ENCODE results near the gene IFT57. TPM values are rescaled to one million over a fixed set of nuclear protein-coding genes. Genes with fewer than 3 reads are reported as not detected.

IFT57 gene
- polyA plus RNA-seq, 1 donor (not counting 4 experiments of a cell fraction or from before 2014, with no cell fraction given), result 47.6 TPM

DNA sequence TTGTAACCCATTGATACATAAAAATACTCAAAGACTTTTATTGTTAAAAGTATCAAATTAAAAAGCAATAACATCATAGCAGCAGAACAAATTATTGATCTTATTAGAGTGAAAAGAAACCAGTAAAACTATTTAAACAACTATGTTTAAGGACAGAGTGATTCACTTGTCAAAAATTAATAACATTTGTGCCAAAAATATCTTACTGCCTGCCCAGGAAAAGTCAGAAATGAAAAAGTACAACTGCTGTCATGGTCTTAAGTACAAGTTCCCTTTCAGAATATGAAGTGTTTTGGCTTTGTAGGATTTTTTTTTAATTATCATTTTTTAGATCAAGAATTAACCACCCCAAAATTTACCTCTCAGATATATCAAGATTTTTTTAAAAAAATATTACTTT, 3.4 kb downstream of the IFT57 start:
- dilution Hi-C loops (cut with MboI; ENCODE audit: extremely low pct_ligation_motif_present, low sequenced_read_pairs), result no loop called here

DNA sequence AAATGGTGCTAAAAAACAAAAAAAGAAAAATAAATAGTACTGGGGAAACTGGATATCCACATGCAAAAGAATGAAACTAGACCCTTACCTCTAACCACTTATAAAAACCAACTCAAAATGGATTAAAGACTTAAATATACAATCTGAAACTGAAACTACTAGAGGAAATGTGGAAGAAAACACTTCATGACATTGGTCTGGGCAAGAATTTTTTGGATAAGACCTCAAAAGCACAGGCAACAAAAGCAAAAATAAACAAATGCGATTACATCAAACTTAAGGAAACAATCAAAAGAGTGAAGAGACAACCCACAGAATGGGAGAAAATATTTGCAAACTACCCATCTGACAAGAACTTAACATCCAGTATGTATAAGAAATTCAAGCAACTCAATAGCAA, 6.4 kb downstream of the IFT57 start:
- Histone ChIP-seq H3K27ac (ENCODE audit: control insufficient read depth, insufficient read depth, low read length) (no peak overlapping the region), H3K79me2 (ENCODE audit: control insufficient read depth, insufficient read depth, low read length) (peaks cover 2% of the 10 kb centered on the region), H2AFZ (ENCODE audit: control insufficient read depth, low read length) (no peak overlapping the region), H3K4me1 (ENCODE audit: control insufficient read depth, extremely low read depth, insufficient read depth, low read length) (peaks cover 16% of the 10 kb centered on the region), H3K4me2 (ENCODE audit: control insufficient read depth, extremely low read depth, insufficient read depth, low read depth, low read length) (no peak overlapping the region), H3K36me3 (ENCODE audit: control insufficient read depth in 2 of 2, extremely low read depth in 1 of 2, insufficient read depth in 2 of 2, low read length in 2 of 2) (no peaks in the 10 kb centered on the region), H3K27me3 (ENCODE audit: control insufficient read depth, extremely low read depth, insufficient read depth, low read length) (no peaks in the 10 kb centered on the region), H3K9me3 (ENCODE audit: control insufficient read depth, low read depth, low read length) (no peaks in the 10 kb centered on the region), H3K9me1 (ENCODE audit: control insufficient read depth, extremely low read depth, insufficient read depth, low read length) (no peaks in the 10 kb centered on the region), H4K20me1 (ENCODE audit: control insufficient read depth, extremely low read depth, insufficient read depth, low read length) (no peaks in the 10 kb centered on the region), H3K4me3 (ENCODE audit: control insufficient read depth in 2 of 3, extremely low read depth in 1 of 3, insufficient read depth in 2 of 3, low read depth in 1 of 3, low read length in 3 of 3) (no peak overlapping the region), H3K9ac (ENCODE audit: control insufficient read depth, extremely low read depth, insufficient read depth, low read length) (no peak overlapping the region)
- no peak for FAIRE-seq
- dilution Hi-C loops (cut with MboI; ENCODE audit: extremely low pct_ligation_motif_present, low sequenced_read_pairs), result no loop called here
- no peak for TF ChIP-seq EZH2 (IDR thresholded peaks at IDR 0.05; ENCODE audit: low read length)
- TF ChIP-seq, protein P1, sequence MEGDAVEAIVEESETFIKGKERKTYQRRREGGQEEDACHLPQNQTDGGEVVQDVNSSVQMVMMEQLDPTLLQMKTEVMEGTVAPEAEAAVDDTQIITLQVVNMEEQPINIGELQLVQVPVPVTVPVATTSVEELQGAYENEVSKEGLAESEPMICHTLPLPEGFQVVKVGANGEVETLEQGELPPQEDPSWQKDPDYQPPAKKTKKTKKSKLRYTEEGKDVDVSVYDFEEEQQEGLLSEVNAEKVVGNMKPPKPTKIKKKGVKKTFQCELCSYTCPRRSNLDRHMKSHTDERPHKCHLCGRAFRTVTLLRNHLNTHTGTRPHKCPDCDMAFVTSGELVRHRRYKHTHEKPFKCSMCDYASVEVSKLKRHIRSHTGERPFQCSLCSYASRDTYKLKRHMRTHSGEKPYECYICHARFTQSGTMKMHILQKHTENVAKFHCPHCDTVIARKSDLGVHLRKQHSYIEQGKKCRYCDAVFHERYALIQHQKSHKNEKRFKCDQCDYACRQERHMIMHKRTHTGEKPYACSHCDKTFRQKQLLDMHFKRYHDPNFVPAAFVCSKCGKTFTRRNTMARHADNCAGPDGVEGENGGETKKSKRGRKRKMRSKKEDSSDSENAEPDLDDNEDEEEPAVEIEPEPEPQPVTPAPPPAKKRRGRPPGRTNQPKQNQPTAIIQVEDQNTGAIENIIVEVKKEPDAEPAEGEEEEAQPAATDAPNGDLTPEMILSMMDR (optimal IDR thresholded peaks at IDR 0.05 in 1 of 3, IDR thresholded peaks at IDR 0.05 in 1 of 3, conservative IDR thresholded peaks at IDR 0.05 in 1 of 3; ENCODE audit: extremely low read depth in 1 of 3, insufficient read depth in 2 of 3, low read length in 3 of 3), result no peak
- no peak for DNase-seq (ENCODE audit: low read depth, low spot score)

More for the DNA sequence above, 3.4 kb downstream of the IFT57 start:
- no peaks in the 10 kb centered on the region for H3K9me3 ChIP-seq (ENCODE audit: control insufficient read depth, low read depth, low read length)
- H3K36me3 ChIP-seq (ENCODE audit: control insufficient read depth in 2 of 2, extremely low read depth in 1 of 2, insufficient read depth in 2 of 2, low read length in 2 of 2), result no peaks in the 10 kb centered on the region
- no peak overlapping the region for H3K9ac ChIP-seq (ENCODE audit: control insufficient read depth, extremely low read depth, insufficient read depth, low read length)
- H3K4me1 ChIP-seq (ENCODE audit: control insufficient read depth, extremely low read depth, insufficient read depth, low read length), result peaks cover 25% of the 10 kb centered on the region
- no peak for DNase-seq (ENCODE audit: low read depth, low spot score)
- TF ChIP-seq, protein P1 (optimal IDR thresholded peaks at IDR 0.05 in 1 of 3, IDR thresholded peaks at IDR 0.05 in 1 of 3, conservative IDR thresholded peaks at IDR 0.05 in 1 of 3; ENCODE audit: extremely low read depth in 1 of 3, insufficient read depth in 2 of 3, low read length in 3 of 3), result no peak
- TF ChIP-seq EZH2 (IDR thresholded peaks at IDR 0.05; ENCODE audit: low read length), result no peak
- no peaks in the 10 kb centered on the region for H4K20me1 ChIP-seq (ENCODE audit: control insufficient read depth, extremely low read depth, insufficient read depth, low read length)
- H3K27ac ChIP-seq (ENCODE audit: control insufficient read depth, insufficient read depth, low read length), result no peak overlapping the region
- H3K9me1 ChIP-seq (ENCODE audit: control insufficient read depth, extremely low read depth, insufficient read depth, low read length), result no peaks in the 10 kb centered on the region
- no peak for FAIRE-seq
- peaks cover 13% of the 10 kb centered on the region for H3K79me2 ChIP-seq (ENCODE audit: control insufficient read depth, insufficient read depth, low read length)
- no peak overlapping the region for H3K4me3 ChIP-seq (ENCODE audit: control insufficient read depth in 2 of 3, extremely low read depth in 1 of 3, insufficient read depth in 2 of 3, low read depth in 1 of 3, low read length in 3 of 3)
- no peak overlapping the region for H2AFZ ChIP-seq (ENCODE audit: control insufficient read depth, low read length)
- no peak overlapping the region for H3K4me2 ChIP-seq (ENCODE audit: control insufficient read depth, extremely low read depth, insufficient read depth, low read depth, low read length)
- H3K27me3 ChIP-seq (ENCODE audit: control insufficient read depth, extremely low read depth, insufficient read depth, low read length), result no peaks in the 10 kb centered on the region
